Measurements from ENCODE around the gene PRAC1. TPM values are rescaled to one million over a fixed set of nuclear protein-coding genes. Genes with fewer than 3 reads are reported as not detected.

The PRAC1 gene
- total RNA-seq, 1 donor from 2014 or later = not detected

DNA sequence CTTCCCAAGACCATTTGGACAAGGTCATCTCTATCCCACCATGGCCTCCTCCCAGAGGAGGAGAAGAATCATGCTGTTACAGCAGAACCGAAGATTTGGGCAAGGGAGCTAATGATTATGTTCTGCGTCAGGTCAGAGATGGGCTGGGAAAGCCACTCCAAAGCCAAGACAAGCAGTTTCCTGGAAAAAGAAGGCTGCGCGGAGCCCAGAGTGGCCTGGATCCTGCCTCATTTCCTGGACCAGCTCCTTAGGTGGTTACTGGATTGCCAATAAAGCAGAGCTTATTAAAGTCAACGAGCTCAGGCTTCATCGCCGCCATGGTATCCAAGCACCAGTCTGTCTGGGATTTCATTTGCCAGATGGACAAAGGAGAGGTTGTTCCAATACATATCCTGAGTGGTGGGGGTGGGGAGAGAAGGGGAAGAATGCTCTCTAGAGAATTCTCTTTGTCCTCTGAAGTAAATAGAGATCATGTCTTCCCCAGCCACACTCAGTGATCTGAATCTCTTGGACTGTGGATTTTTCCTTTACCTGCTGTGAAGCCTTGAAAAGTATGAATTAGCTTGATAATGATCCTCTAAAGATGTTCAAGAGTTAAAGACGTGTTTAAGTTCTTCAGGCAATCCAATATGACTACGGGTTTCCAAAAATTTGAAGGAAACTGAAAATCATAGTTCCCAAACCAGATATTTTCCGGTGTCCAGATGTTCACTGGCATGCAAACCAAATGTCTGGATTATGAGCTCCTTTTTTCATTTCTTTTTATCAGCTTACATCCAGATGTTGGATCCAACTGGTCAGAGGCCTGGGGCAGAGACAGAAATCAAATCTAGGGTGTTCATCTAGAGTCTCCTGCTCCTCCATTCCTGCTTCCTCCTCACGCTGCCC lies 17.7 kb downstream of the PRAC1 start:
- no peak for DNase-seq (ENCODE audit: low spot score)

- DNase-seq (ENCODE audit: low spot score) = no peak
These were observed 20.3 kb downstream of the PRAC1 start for GRCh38 chr17:48701864-48702532.

GRCh38 chr17:48693178-48693577 lies 29.1 kb downstream of the PRAC1 start:
- no peak for DNase-seq (ENCODE audit: low spot score)

DNA sequence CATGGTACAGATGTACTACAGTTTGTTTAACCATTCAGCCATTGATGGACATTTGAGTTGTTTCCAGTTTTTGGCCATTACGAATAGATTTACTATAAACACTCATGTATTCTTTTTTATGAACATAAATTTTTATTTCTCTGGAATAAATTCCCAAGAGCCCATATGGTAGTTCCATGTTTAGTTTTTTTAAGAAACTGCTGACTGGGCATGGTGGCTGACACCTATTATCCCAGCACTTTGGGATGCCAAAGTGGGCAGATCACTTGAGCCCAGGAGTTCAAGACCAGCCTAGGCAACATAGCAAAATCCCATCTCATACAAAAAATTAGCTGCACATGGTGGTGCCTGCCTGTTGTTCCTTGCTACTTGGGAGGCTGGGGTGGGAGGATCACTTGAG lies 30.3 kb downstream of the PRAC1 start:
- DNase-seq (ENCODE audit: low spot score) = no peak

DNA sequence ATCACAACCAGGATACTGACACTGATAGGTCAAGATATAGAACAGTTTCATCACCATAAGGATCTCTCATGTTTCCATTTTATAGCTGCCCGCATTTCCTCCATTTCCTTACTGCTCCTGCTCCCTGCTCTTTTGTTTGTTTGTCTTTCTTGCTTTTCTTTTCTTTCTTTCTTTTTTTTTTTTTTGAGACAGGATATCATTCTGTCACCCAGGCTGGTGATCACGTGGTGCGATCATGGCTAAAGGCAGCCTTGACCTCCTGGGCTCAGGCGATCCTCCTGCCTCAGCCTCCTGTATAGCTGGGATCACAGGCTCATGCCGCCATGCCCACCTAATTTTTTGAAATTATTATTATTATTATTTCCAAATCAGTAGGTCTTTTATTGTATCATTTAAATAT lies 31.7 kb downstream of the PRAC1 start:
- DNase-seq (ENCODE audit: low spot score) = no peak

- no peak for DNase-seq (ENCODE audit: low spot score)
These were observed 40.7 kb downstream of the PRAC1 start for GRCh38 chr17:48681609-48682008.

- DNase-seq (ENCODE audit: low spot score) = no peak
These were observed 42.8 kb downstream of the PRAC1 start for GRCh38 chr17:48679385-48680096.

DNA sequence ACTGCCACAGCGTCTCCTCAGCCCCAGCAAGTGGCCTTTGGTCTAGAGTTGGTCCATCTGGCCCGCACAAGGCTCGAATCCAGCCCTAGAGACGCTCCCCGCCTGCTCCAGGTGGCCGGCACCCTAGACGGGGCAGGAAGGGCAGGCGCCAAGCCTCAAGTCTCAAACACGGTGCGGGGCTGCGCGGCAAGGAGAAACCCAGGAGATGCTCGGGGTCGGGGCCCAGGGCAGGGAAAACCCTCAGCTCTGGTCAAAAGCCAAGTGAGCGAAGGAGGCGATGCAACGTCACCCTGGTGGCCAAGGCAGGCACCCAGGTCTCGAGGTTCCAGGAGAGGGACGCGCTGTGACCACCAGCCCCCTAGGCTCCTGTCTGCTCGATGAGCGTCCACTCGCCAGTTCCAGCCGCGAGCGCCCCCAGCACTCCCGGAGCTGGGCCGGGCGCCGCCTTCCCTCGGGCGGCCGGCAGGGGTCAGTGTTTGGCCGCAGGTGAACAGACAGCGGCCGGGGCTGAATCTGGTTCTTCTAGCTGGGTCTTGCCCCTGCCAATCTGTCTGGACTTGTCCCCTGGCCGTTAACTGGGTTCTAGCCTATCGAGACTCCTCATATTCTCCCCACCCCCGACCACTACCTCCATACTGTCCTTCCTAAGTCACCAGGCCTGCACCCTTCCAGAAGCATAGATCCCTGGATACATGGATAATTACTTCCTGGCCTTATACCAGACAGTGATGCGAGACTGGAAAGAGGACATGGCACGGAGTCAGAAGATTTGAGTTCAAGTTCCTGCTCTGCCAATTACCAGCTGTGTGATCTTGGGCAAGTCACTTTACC lies 44.0 kb downstream of the PRAC1 start:
- DNase-seq (ENCODE audit: low spot score) = peak; percentile 70

GRCh38 chr17:48676963-48677558 lies 45.3 kb downstream of the PRAC1 start:
- DNase-seq (ENCODE audit: low spot score) = no peak

- DNase-seq (ENCODE audit: low spot score) = no peak
These were observed 50.0 kb downstream of the PRAC1 start for GRCh38 chr17:48672340-48672739.

Other genes starting within 250 kb of the PRAC1 start
- 0.31 TPM for gene HOXB1, start 191.5 kb downstream of the PRAC1 start, total RNA-seq
- 50.7 TPM for gene HOXB2, start 177.4 kb downstream of the PRAC1 start, total RNA-seq
- gene HOXB4, start 144.2 kb downstream of the PRAC1 start, total RNA-seq = 28.7 TPM
- gene HOXB3, start 132.3 kb downstream of the PRAC1 start, total RNA-seq = 179 TPM
- gene HOXB5, start 128.7 kb downstream of the PRAC1 start, total RNA-seq = 30.1 TPM
- gene HOXB6, start 117.5 kb downstream of the PRAC1 start, total RNA-seq = 111 TPM
- gene HOXB7, start 111.5 kb downstream of the PRAC1 start, total RNA-seq = 28.9 TPM
- 56.2 TPM for gene HOXB8, start 107.2 kb downstream of the PRAC1 start, total RNA-seq
- gene HOXB9, start 96.2 kb downstream of the PRAC1 start, total RNA-seq = 33.2 TPM
- not detected for gene PRAC2, start 667 bp upstream of the PRAC1 start, total RNA-seq
- not detected for gene HOXB13, start 6.2 kb upstream of the PRAC1 start, total RNA-seq
- gene TTLL6, start 94.7 kb upstream of the PRAC1 start, total RNA-seq = 0.68 TPM
- gene CALCOCO2, start 108.5 kb upstream of the PRAC1 start, total RNA-seq = 221 TPM
- gene ATP5MC1, start 170.3 kb upstream of the PRAC1 start, total RNA-seq = 109 TPM
- 81.9 TPM for gene UBE2Z, start 185.9 kb upstream of the PRAC1 start, total RNA-seq
- 76.0 TPM for gene SNF8, start 222.3 kb upstream of the PRAC1 start, total RNA-seq
- gene GIP, start 246.1 kb upstream of the PRAC1 start, total RNA-seq = not detected